Caco-2 (cell line): ENCODE measurements around the gene MEGF6. TPM values are rescaled to one million over a fixed set of nuclear protein-coding genes. Genes with fewer than 3 reads are reported as not detected.

ENCODE experiments used
- BruUV-seq: library from RNA; stranded (reverse); fragments of 400-500 nt; replicated peaks from 2 replicates; lab custom pipeline; 2021; lab: Mats Ljungman, UMichigan
- CTCF ChIA-PET: fragments of 300-600 bp; sonication (Branson Sonifier 250); formaldehyde crosslinking; loops from one replicate; lab custom pipeline; 2022; ENCODE audit warnings: antibody characterized with exemption; lab: Charles Lee
- POLR2A ChIA-PET: fragments of 300-600 bp; sonication (Branson Sonifier 250); formaldehyde crosslinking; loops from one replicate; lab custom pipeline; 2022; ENCODE audit warnings: antibody characterized with exemption; lab: Charles Lee
- DNase-seq, 2 experiments: peaks; one replicate each; pipeline versions ENCODE4 v3.0.0 to v3.0.0-alpha.2; 2020 to 2022
- H3K27me3 ChIP-seq: replicated peaks from 2 replicates; pipeline ENCODE4 v1.6.0; 2011; ENCODE audit warnings: low read length; ENCODE audit not compliant: control insufficient read depth, insufficient read depth
- H3K36me3 ChIP-seq: 2 replicates; pipeline ENCODE4 v1.5.1; 2011; ENCODE audit warnings: low read length; ENCODE audit not compliant: control insufficient read depth, insufficient read depth
- H3K4me1 ChIP-seq: fragments of 250-450 bp; sonication (Bioruptor Pico); 2 replicates; pipeline ENCODE4 v1.5.1; 2020; ENCODE audit warnings: mild to moderate bottlenecking
- H3K4me3 ChIP-seq: 2 replicates; pipeline ENCODE4 v1.5.1; 2011; ENCODE audit warnings: low read depth, mild to moderate bottlenecking, control low read depth, low read length
- H3K9me3 ChIP-seq: fragments of 250-450 bp; sonication (Bioruptor Pico); 2 replicates; pipeline ENCODE4 v1.5.1; 2020; ENCODE audit warnings: mild to moderate bottlenecking, moderate library complexity
- H3K27ac Mint-ChIP-seq: one replicate; pipeline ENCODE4 v1.8.0; 2022; ENCODE audit warnings: mixed read lengths; ENCODE audit not compliant: unreplicated experiment
- H3K27me3 Mint-ChIP-seq: one replicate; pipeline ENCODE4 v1.8.0; 2022; ENCODE audit warnings: mixed read lengths; ENCODE audit not compliant: insufficient read depth, unreplicated experiment
- H3K36me3 Mint-ChIP-seq: one replicate; pipeline ENCODE4 v1.8.0; 2022; ENCODE audit warnings: mild to moderate bottlenecking, mixed read lengths; ENCODE audit not compliant: insufficient read depth, unreplicated experiment
- H3K4me1 Mint-ChIP-seq: one replicate; pipeline ENCODE4 v1.8.0; 2022; ENCODE audit warnings: low read depth, mixed read lengths; ENCODE audit not compliant: unreplicated experiment
- H3K4me3 Mint-ChIP-seq: one replicate; pipeline ENCODE4 v1.8.0; 2022; ENCODE audit warnings: mild to moderate bottlenecking, moderate library complexity, mixed read lengths; ENCODE audit not compliant: unreplicated experiment
- H3K9me3 Mint-ChIP-seq: one replicate; pipeline ENCODE4 v1.8.0; 2022; ENCODE audit warnings: mixed read lengths; ENCODE audit not compliant: unreplicated experiment
- intact Hi-C: fragments of 100-400 bp; cut with micrococcal nuclease; formaldehyde crosslinking; loops from one replicate; pipeline ENCODE4 v1.10.0; 2022; ENCODE audit not compliant: unreplicated experiment
- total RNA-seq: library from RNA; stranded (reverse); gene quantifications from 2 replicates; pipeline ENCODE4 v1.2.3, GENCODE V29; 2022
- TF ChIP-seq, protein P1 (sequence below), 2 experiments: fragments of 200-600 bp in 1 of 2; IDR thresholded peaks; 1 replicate in 1 of 2; 2 replicates in 1 of 2; pipeline versions ENCODE4 v1.5.1 to v1.8.0; 2011 to 2022; ENCODE audit warnings: antibody characterized with exemption in 1 of 2, control low read depth in 1 of 2, inconsistent platforms in 1 of 2, low read depth in 1 of 2, low read length in 1 of 2, mild to moderate bottlenecking in 1 of 2, moderate library complexity in 1 of 2; ENCODE audit not compliant: insufficient read depth in 1 of 2, severe bottlenecking in 1 of 2, unreplicated experiment in 1 of 2

MEGF6 gene
- total RNA-seq, 1 experiment from 2014 or later = 13.3 TPM

DNA sequence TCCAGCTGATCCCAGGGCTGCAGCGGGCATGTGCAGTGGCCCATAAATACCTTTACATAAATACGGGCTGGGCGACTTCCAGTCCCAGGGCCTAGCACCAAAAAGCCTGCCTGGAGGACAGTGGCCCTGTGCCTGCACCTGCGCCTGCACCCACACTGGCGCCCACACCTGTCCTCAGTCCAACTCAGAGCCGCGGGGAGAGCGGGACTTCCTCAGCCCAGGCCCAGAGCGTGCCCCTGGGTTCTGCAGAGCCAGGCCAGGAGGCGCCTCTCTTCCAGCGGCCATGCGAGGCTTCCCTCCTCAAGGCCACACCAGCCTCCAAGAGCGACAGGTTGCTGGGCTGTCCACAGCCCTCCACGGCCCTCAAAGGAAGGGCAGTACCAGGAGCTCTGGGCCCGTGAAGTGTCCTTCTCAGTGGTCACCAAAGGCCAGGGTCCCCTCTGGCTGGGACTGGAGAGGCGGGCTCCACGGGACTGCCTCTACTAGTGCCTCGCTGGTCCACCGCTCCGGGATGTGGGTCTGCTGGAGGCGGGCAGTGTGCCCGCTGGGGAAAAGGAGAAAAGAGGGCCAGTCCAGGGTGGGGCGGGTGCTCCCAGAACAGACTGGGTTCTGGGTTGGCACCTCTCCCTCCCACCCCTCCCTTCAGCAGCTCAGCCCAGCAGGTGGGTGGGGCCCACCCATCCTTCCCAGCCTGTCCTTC, 121.1 kb downstream of the MEGF6 start:
- H3K27ac Mint-ChIP-seq = no peak overlapping the region
- Histone ChIP-seq H3K36me3 (no peaks in the 10 kb centered on the region), H3K4me3 (no peak overlapping the region), H3K4me1 (no peaks in the 10 kb centered on the region), H3K27me3 (no peaks in the 10 kb centered on the region), H3K9me3 (no peaks in the 10 kb centered on the region)
- intact Hi-C loops = no loop called here
- no peaks in the 10 kb centered on the region for H3K27me3 Mint-ChIP-seq
- H3K9me3 Mint-ChIP-seq = peaks cover 11% of the 10 kb centered on the region
- BruUV-seq = no TSS peak
- H3K4me1 Mint-ChIP-seq = no peaks in the 10 kb centered on the region
- no peak overlapping the region for H3K4me3 Mint-ChIP-seq
- DNase-seq = no peak
- ChIA-PET CTCF (interaction anchor here (0.8 to 1.9 kb wide), 6 partner anchors 37 to 131 kb away, joined by 3 to 22 read pairs (median 8); no protein-coding TSS in a partner anchor), POLR2A (no interaction called here)
- TF ChIP-seq, protein P1, sequence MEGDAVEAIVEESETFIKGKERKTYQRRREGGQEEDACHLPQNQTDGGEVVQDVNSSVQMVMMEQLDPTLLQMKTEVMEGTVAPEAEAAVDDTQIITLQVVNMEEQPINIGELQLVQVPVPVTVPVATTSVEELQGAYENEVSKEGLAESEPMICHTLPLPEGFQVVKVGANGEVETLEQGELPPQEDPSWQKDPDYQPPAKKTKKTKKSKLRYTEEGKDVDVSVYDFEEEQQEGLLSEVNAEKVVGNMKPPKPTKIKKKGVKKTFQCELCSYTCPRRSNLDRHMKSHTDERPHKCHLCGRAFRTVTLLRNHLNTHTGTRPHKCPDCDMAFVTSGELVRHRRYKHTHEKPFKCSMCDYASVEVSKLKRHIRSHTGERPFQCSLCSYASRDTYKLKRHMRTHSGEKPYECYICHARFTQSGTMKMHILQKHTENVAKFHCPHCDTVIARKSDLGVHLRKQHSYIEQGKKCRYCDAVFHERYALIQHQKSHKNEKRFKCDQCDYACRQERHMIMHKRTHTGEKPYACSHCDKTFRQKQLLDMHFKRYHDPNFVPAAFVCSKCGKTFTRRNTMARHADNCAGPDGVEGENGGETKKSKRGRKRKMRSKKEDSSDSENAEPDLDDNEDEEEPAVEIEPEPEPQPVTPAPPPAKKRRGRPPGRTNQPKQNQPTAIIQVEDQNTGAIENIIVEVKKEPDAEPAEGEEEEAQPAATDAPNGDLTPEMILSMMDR (IDR thresholded peaks at IDR 0.05; ENCODE audit: insufficient read depth in 1 of 2, low read depth in 1 of 2, low read length in 1 of 2, severe bottlenecking in 1 of 2, unreplicated experiment in 1 of 2) = no peak
- peaks cover 7% of the 10 kb centered on the region for H3K36me3 Mint-ChIP-seq

DNA sequence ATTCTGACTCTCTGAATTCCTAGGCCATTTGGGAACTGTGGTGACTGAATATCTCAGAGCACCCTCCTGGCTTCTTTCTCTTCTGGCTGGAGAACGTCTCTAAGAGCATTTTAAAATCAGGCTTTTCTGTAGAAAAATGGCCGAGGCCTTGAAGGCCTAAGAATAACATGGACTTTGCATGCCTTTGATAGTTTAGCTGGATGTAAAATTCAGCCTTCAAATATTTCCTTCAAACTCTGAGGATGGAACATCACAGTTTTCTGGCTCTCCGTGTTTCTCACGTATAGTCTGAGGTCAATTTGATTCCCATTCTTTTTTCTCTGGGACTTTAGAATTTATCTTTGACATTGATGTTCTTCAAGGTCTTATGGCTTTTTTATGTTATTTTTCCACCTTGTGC, 122.9 kb downstream of the MEGF6 start:
- no peak for DNase-seq
- no peaks in the 10 kb centered on the region for H3K27me3 Mint-ChIP-seq
- H3K36me3 Mint-ChIP-seq = peaks cover 18% of the 10 kb centered on the region
- H3K4me3 Mint-ChIP-seq = no peak overlapping the region
- H3K27ac Mint-ChIP-seq = no peak overlapping the region
- CTCF ChIA-PET = interaction anchor here (1.2 kb wide), 1 partner anchor 35 kb away, joined by 7 read pairs; no protein-coding TSS in a partner anchor
- H3K9me3 Mint-ChIP-seq = peaks cover 11% of the 10 kb centered on the region
- H3K36me3 ChIP-seq = no peaks in the 10 kb centered on the region
- POLR2A ChIA-PET = no interaction called here
- H3K4me1 Mint-ChIP-seq = no peaks in the 10 kb centered on the region
- BruUV-seq = TSS peak; percentile 24
- intact Hi-C loops = no loop called here
- H3K27me3 ChIP-seq = no peaks in the 10 kb centered on the region
- H3K9me3 ChIP-seq = no peaks in the 10 kb centered on the region
- 0 out of 2 replicates have a peak, but pooled peaks cover 3% of the 10 kb centered on the region for H3K4me1 ChIP-seq
- TF ChIP-seq, protein P1 (IDR thresholded peaks at IDR 0.05; ENCODE audit: insufficient read depth in 1 of 2, low read depth in 1 of 2, low read length in 1 of 2, severe bottlenecking in 1 of 2, unreplicated experiment in 1 of 2) = no peak
- no peak overlapping the region for H3K4me3 ChIP-seq

DNA sequence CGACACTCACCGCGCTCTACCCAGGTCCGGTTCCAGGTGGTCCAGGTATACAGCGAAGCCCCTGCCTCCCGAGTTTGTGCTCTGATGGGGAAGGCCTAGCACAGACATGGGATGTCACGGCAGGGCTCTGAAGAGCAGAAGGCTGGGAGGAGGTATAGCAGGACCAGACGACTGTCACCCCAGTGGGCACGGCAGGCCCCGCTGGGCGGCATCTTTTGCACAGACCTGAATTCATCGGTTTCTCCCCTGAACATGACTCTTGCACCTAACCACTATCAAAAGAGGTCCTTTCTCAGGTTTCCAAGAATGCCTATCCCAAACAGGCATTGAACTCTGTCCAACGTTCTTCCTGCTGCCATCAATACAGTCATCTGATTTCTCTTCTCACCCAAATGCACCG, 126.3 kb downstream of the MEGF6 start:
- peaks cover 11% of the 10 kb centered on the region for H3K36me3 Mint-ChIP-seq
- no peak overlapping the region for H3K4me3 Mint-ChIP-seq
- H3K27ac Mint-ChIP-seq = no peak overlapping the region
- Histone ChIP-seq H3K27me3 (no peaks in the 10 kb centered on the region), H3K36me3 (no peaks in the 10 kb centered on the region), H3K4me1 (0 out of 2 replicates have a peak, but pooled peaks cover 3% of the 10 kb centered on the region), H3K9me3 (no peaks in the 10 kb centered on the region), H3K4me3 (no peak overlapping the region)
- CTCF ChIA-PET = interaction anchor here (2.1 kb wide), 1 partner anchor 32 kb away, joined by 10 read pairs; no protein-coding TSS in a partner anchor
- no TSS peak for BruUV-seq
- H3K9me3 Mint-ChIP-seq = peaks cover 11% of the 10 kb centered on the region
- intact Hi-C loops = loop anchor here (2.0 kb wide), 1 partner anchor 32 kb away; no protein-coding TSS in a partner anchor
- H3K4me1 Mint-ChIP-seq = no peaks in the 10 kb centered on the region
- H3K27me3 Mint-ChIP-seq = no peaks in the 10 kb centered on the region
- TF ChIP-seq, protein P1 (IDR thresholded peaks at IDR 0.05; ENCODE audit: insufficient read depth in 1 of 2, low read depth in 1 of 2, low read length in 1 of 2, severe bottlenecking in 1 of 2, unreplicated experiment in 1 of 2) = no peak
- DNase-seq = no peak
- POLR2A ChIA-PET = no interaction called here
